ENCODE data around the gene GAL3ST2.
"Not testable (repeated sequence)": the region's sequence is repeated elsewhere in the genome, so short reads cannot be mapped to it uniquely, and the experiment has no call there.

Gene GAL3ST2

GRCh38 chr2:241738040-241738686 lies 38.5 kb upstream of the GAL3ST2 start:
- no peak for DNase-seq
- Histone ChIP-seq H3K27ac (no peak overlapping the region), H3K36me3 (peaks cover 0 to 21% (median 0%) of the 10 kb centered on the region in 3 donors), H3K4me3 (no peak overlapping the region), H3K4me1 (peaks cover 0 to 17% (median 13%) of the 10 kb centered on the region in 4 donors), H3K9me3 (no peaks in the 10 kb centered on the region), H3K27me3 (no peaks in the 10 kb centered on the region)
- intact Hi-C loops (cut with DNase I; ENCODE audit: low total_unique reads) = no loop called here
- no peak for TF ChIP-seq CTCF (IDR thresholded peaks at IDR 0.05)

- Histone ChIP-seq H3K4me3 (no peak overlapping the region), H3K36me3 (peaks cover 8 to 32% (median 10%) of the 10 kb centered on the region in 3 donors), H3K9me3 (no peaks in the 10 kb centered on the region), H3K27ac (no peak overlapping the region), H3K4me1 (peaks cover 0 to 12% (median 9%) of the 10 kb centered on the region in 4 donors), H3K27me3 (no peaks in the 10 kb centered on the region)
- no peak for TF ChIP-seq CTCF (IDR thresholded peaks at IDR 0.05)
- intact Hi-C loops (cut with DNase I; ENCODE audit: low total_unique reads) = no loop called here
- no peak for DNase-seq
These were observed 37.4 kb upstream of the GAL3ST2 start for GRCh38 chr2:241739177-241739576.

GRCh38 chr2:241739651-241740050 lies 37.0 kb upstream of the GAL3ST2 start:
- H3K36me3 ChIP-seq = peaks cover 12 to 36% (median 15%) of the 10 kb centered on the region in 3 donors
- peaks cover 0 to 12% (median 8%) of the 10 kb centered on the region in 4 donors for H3K4me1 ChIP-seq
- H3K27ac ChIP-seq = no peak overlapping the region
- intact Hi-C loops (cut with DNase I; ENCODE audit: low total_unique reads) = no loop called here
- no peak overlapping the region for H3K4me3 ChIP-seq
- no peak for DNase-seq
- H3K27me3 ChIP-seq = no peaks in the 10 kb centered on the region
- no peaks in the 10 kb centered on the region for H3K9me3 ChIP-seq
- no peak for TF ChIP-seq CTCF (IDR thresholded peaks at IDR 0.05)

- no peak for DNase-seq
These were observed 35.6 kb upstream of the GAL3ST2 start for GRCh38 chr2:241741016-241741415.

GRCh38 chr2:241742320-241742939 lies 34.2 kb upstream of the GAL3ST2 start:
- H3K4me3 ChIP-seq = no peak overlapping the region
- intact Hi-C loops (cut with DNase I; ENCODE audit: low total_unique reads) = no loop called here
- peaks cover 27 to 62% (median 36%) of the 10 kb centered on the region in 3 donors for H3K36me3 ChIP-seq
- H3K27me3 ChIP-seq = no peaks in the 10 kb centered on the region
- DNase-seq = no peak
- no peak overlapping the region for H3K27ac ChIP-seq
- no peak for TF ChIP-seq CTCF (IDR thresholded peaks at IDR 0.05)
- no peaks in the 10 kb centered on the region for H3K4me1 ChIP-seq
- H3K9me3 ChIP-seq = no peaks in the 10 kb centered on the region

More at GRCh38 chr2:241741016-241741415, 35.6 kb upstream of the GAL3ST2 start:
- Histone ChIP-seq H3K4me3 (no peak overlapping the region), H3K27ac (no peak overlapping the region), H3K27me3 (no peaks in the 10 kb centered on the region), H3K9me3 (no peaks in the 10 kb centered on the region), H3K4me1 (peaks cover 0 to 2% (median under 1%) of the 10 kb centered on the region in 4 donors), H3K36me3 (peaks cover 25 to 49% (median 28%) of the 10 kb centered on the region in 3 donors)
- no peak for TF ChIP-seq CTCF (IDR thresholded peaks at IDR 0.05)
- intact Hi-C loops (cut with DNase I; ENCODE audit: low total_unique reads) = no loop called here

GRCh38 chr2:241743008-241743407 lies 33.6 kb upstream of the GAL3ST2 start:
- intact Hi-C loops (cut with DNase I; ENCODE audit: low total_unique reads) = not testable (repeated sequence)

More at GRCh38 chr2:241743008-241743407, 33.6 kb upstream of the GAL3ST2 start:
- H3K36me3 ChIP-seq = peaks cover 27 to 66% (median 36%) of the 10 kb centered on the region in 3 donors
- not testable (repeated sequence) for H3K4me1 ChIP-seq, H3K27ac ChIP-seq, H3K27me3 ChIP-seq, DNase-seq, H3K4me3 ChIP-seq, H3K9me3 ChIP-seq

All from tibial artery (tissue), 4 donors.